Natural killer cell (primary cell): Measurements from ENCODE around the gene SLCO2A1. TPM values are rescaled to one million over a fixed set of nuclear protein-coding genes. Genes with fewer than 3 reads are reported as not detected.

ENCODE experiments used
- ATAC-seq, 3 donors: fragments of 150-1000 bp in 2 of 3; fragments of 200-7000 bp in 1 of 3; cut with Tn5 transposase; 1 replicate in 1 of 3; 2 replicates in 2 of 3; pipeline ENCODE4 v1.10.0; 2021; ENCODE audit warnings: mild to moderate bottlenecking in 2 of 3, moderate library complexity in 2 of 3
- DNase-seq, 2 donors: peaks; one replicate each; pipeline versions ENCODE4 v3.0.0 to v3.0.0-alpha.2; 2013 to 2021; ENCODE audit warnings: mixed read lengths in 1 of 2
- H3K27ac ChIP-seq: one replicate; pipeline ENCODE4 v1.5.1; 2013; ENCODE audit warnings: mild to moderate bottlenecking, low read length
- H3K27me3 ChIP-seq: one replicate; pipeline ENCODE4 v1.6.1; 2013; ENCODE audit warnings: low read length; ENCODE audit not compliant: control insufficient read depth, insufficient read depth
- H3K36me3 ChIP-seq: one replicate; pipeline ENCODE4 v1.6.1; 2013; ENCODE audit warnings: low read length; ENCODE audit not compliant: control insufficient read depth, insufficient read depth
- H3K4me1 ChIP-seq: one replicate; pipeline ENCODE4 v1.6.1; 2013; ENCODE audit warnings: low read length; ENCODE audit not compliant: control insufficient read depth, insufficient read depth
- H3K4me3 ChIP-seq: one replicate; pipeline ENCODE4 v1.5.1; 2013; ENCODE audit warnings: low read length
- H3K9me3 ChIP-seq: one replicate; pipeline ENCODE4 v1.6.1; 2013; ENCODE audit warnings: low read length; ENCODE audit not compliant: control insufficient read depth, insufficient read depth
- H3K27ac Mint-ChIP-seq, 2 donors: one replicate each; pipeline ENCODE4 v1.8.0; 2022; ENCODE audit warnings: mild to moderate bottlenecking in 2 of 2, mixed read lengths in 2 of 2, moderate library complexity in 1 of 2
- H3K27me3 Mint-ChIP-seq, 2 donors: one replicate each; pipeline ENCODE4 v1.8.0; 2022; ENCODE audit warnings: low read depth in 2 of 2, mixed read lengths in 2 of 2
- H3K36me3 Mint-ChIP-seq: one replicate; pipeline ENCODE4 v1.8.0; 2022; ENCODE audit warnings: mixed read lengths
- H3K4me1 Mint-ChIP-seq, 2 donors: one replicate each; pipeline ENCODE4 v1.8.0; 2022; ENCODE audit warnings: mixed read lengths in 2 of 2
- H3K4me3 Mint-ChIP-seq: one replicate; pipeline ENCODE4 v1.8.0; 2022; ENCODE audit warnings: mild to moderate bottlenecking, moderate library complexity, mixed read lengths
- H3K9me3 Mint-ChIP-seq, 2 donors: one replicate each; pipeline ENCODE4 v1.8.0; 2022; ENCODE audit warnings: mixed read lengths in 2 of 2
- WGBS: methylation state at CpG from one replicate; pipeline ENCODE4 v1.1.7; 2013; ENCODE audit warnings: missing lambda C conversion rate; ENCODE audit not compliant: insufficient coverage; 5-methylcytosine and 5-hydroxymethylcytosine counted together
- intact Hi-C: fragments of 100-400 bp; cut with micrococcal nuclease; formaldehyde crosslinking; loops from one replicate; pipeline ENCODE4 v1.14.2; 2022
- total RNA-seq, 4 donors: library from RNA; stranded (reverse); fragments of 120-200 nt in 1 of 4; gene quantifications; one replicate each; pipeline versions ENCODE4 v1.2.3 to v1.2.4, GENCODE V29; 2013 to 2022
- TF ChIP-seq, protein P1 (sequence below): fragments of 200-600 bp; IDR thresholded peaks from one replicate; pipeline ENCODE4 v1.8.0; 2022; ENCODE audit warnings: antibody characterized with exemption

The SLCO2A1 gene
- total RNA-seq = not detected
- total RNA-seq (2013) = 0.02 TPM

DNA sequence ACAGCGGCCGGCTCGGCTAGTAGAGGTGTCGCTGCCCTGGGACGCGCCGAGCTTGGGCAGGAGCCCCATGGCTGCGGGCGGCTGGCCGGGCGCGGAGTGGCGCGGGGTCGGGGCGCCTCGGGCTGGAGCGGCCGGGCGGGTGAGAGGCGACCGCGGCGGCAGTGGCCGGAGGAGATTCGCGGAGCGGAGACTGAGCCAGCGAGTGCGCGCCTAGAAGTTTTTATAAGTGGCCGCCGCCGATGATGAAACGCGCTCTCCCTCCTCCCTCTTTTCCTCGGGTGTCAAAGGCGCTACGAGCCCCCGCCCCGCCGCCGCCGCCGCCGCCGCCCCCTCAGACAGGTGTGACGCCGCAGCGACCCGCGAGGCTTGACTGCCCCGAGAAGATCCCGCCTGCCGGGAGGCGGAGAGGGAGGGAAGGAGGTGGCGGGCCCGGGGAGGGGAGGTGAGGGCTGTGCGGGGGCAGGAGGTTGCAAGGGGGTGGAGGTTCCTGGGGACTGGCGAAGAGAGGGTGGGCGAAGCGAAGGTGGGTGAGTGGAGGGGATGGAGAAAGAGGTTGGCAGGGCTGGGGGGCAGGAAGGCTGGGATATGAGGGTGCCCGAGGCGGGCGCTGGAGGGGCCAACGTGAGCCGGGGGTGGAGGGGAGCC lies at the start of gene SLCO2A1:
TSS of gene SLCO2A1 (minus strand) at position 192 of the 645 bp plus-strand sequence. CDS start at position 69, 123 bp downstream.
- intact Hi-C loops = no loop called here
- no peaks in the 10 kb centered on the region for H3K4me1 Mint-ChIP-seq
- Histone ChIP-seq H3K4me1 (peaks cover 11% of the 10 kb centered on the region), H3K36me3 (no peaks in the 10 kb centered on the region), H3K27ac (no peak within 1 kb of the TSS), H3K4me3 (no peak within 1 kb of the TSS), H3K9me3 (no peaks in the 10 kb centered on the region), H3K27me3 (peaks cover 11% of the 10 kb centered on the region)
- H3K36me3 Mint-ChIP-seq = no peaks in the 10 kb centered on the region
- no peak within 1 kb of the TSS for H3K27ac Mint-ChIP-seq
- no peaks in the 10 kb centered on the region for H3K9me3 Mint-ChIP-seq
- peaks cover 30 to 33% of the 10 kb centered on the region in 2 donors for H3K27me3 Mint-ChIP-seq
- 1% methylated on average over 67 of the region's 67 CpGs for WGBS
- peak within 1 kb of the TSS; percentile 74 for H3K4me3 Mint-ChIP-seq
- DNase-seq = no peak
- peak in 1 of 3 donors; percentile 25 for ATAC-seq
- TF ChIP-seq, protein P1, sequence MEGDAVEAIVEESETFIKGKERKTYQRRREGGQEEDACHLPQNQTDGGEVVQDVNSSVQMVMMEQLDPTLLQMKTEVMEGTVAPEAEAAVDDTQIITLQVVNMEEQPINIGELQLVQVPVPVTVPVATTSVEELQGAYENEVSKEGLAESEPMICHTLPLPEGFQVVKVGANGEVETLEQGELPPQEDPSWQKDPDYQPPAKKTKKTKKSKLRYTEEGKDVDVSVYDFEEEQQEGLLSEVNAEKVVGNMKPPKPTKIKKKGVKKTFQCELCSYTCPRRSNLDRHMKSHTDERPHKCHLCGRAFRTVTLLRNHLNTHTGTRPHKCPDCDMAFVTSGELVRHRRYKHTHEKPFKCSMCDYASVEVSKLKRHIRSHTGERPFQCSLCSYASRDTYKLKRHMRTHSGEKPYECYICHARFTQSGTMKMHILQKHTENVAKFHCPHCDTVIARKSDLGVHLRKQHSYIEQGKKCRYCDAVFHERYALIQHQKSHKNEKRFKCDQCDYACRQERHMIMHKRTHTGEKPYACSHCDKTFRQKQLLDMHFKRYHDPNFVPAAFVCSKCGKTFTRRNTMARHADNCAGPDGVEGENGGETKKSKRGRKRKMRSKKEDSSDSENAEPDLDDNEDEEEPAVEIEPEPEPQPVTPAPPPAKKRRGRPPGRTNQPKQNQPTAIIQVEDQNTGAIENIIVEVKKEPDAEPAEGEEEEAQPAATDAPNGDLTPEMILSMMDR = no peak

GRCh38 chr3:134079111-134079547 lies 49.4 kb upstream of the SLCO2A1 start:
- H3K4me3 Mint-ChIP-seq = no peak overlapping the region
- ATAC-seq (no peak), DNase-seq (no peak)
- Histone ChIP-seq H3K4me1 (no peaks in the 10 kb centered on the region), H3K27me3 (no peaks in the 10 kb centered on the region), H3K27ac (no peak overlapping the region), H3K9me3 (no peaks in the 10 kb centered on the region), H3K36me3 (no peaks in the 10 kb centered on the region), H3K4me3 (no peak overlapping the region)
- intact Hi-C loops = no loop called here
- TF ChIP-seq, protein P1 = no peak
- H3K27me3 Mint-ChIP-seq = peaks cover 0 to 8% of the 10 kb centered on the region in 2 donors
- no peak overlapping the region for H3K27ac Mint-ChIP-seq
- H3K36me3 Mint-ChIP-seq = no peaks in the 10 kb centered on the region
- H3K4me1 Mint-ChIP-seq = no peaks in the 10 kb centered on the region
- H3K9me3 Mint-ChIP-seq = no peaks in the 10 kb centered on the region
- WGBS = 89% methylated on average over 4 of the region's 4 CpGs

DNA sequence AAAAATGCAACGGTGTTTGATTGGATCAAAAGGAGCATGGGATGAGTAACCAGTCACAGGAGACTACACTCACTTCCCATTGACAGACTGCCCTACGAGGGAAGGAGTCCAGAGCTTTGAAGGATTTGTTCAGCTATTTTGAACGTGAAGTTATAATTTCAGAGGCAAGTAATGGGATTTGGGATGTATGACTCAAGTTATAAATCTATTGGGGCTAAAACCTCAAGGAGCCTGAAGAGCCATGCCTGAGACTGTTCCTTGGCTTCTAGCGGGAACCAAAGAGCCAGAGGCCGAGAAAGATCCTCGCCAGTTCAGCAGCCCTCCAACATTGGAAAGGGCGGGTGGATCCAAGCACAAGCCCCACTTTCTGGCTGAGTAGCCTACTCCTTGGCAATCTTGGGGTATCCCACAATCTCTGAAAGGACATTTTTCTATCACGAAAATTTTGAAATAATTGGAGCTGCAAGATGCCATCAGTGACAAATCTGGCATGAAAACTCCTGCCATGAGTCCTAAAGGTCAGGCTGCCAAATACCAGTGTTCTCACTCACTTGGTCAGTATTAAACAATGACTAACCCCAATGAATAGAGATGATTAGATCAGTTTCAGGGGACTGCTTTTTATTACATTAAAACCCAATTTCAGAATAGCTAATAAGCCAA lies 48.6 kb upstream of the SLCO2A1 start:
- intact Hi-C loops = no loop called here
- Mint-ChIP-seq H3K4me1 (no peaks in the 10 kb centered on the region), H3K9me3 (no peaks in the 10 kb centered on the region), H3K27ac (no peak overlapping the region), H3K36me3 (no peaks in the 10 kb centered on the region), H3K27me3 (peaks cover 0 to 4% of the 10 kb centered on the region in 2 donors), H3K4me3 (no peak overlapping the region)
- Histone ChIP-seq H3K27me3 (no peaks in the 10 kb centered on the region), H3K4me1 (no peaks in the 10 kb centered on the region), H3K36me3 (no peaks in the 10 kb centered on the region), H3K27ac (no peak overlapping the region), H3K4me3 (no peak overlapping the region), H3K9me3 (no peaks in the 10 kb centered on the region)
- 89% methylated on average over 8 of the region's 8 CpGs for WGBS
- TF ChIP-seq, protein P1 = no peak
- DNase-seq (no peak), ATAC-seq (no peak)
